Caki2 (cell line): ENCODE measurements around the gene ARHGEF28. TPM values are rescaled to one million over a fixed set of nuclear protein-coding genes. Genes with fewer than 3 reads are reported as not detected.

ENCODE experiments used
- DNase-seq: peaks from one replicate; pipeline ENCODE4 v3.0.0-alpha.2; 2015; ENCODE audit warnings: low read depth
- in situ Hi-C: cut with HindIII; loops from 2 replicates; pipeline ENCODE4 v1.10.0; 2016; ENCODE audit warnings: low sequenced_read_pairs, low pct_unique_long_range_greater_than_20kb, mixed read lengths
- total RNA-seq: library from RNA; depleted of rRNA; stranded (reverse); fragments of >200 nt; shearing (Covaris generic); gene quantifications from 2 replicates; pipeline ENCODE4 v1.2.3, GENCODE V29; 2014; ENCODE audit warnings: low replicate concordance

Gene ARHGEF28
- total RNA-seq, 1 experiment from 2014 or later: 11.2 TPM

GRCh38 chr5:73722231-73722630 is 96.2 kb downstream of the ARHGEF28 start:
- in situ Hi-C loops: no loop called here
- DNase-seq: no peak

- no peak for DNase-seq
- in situ Hi-C loops: no loop called here
Measured at GRCh38 chr5:73726071-73726470, 100.1 kb downstream of the ARHGEF28 start.

DNA sequence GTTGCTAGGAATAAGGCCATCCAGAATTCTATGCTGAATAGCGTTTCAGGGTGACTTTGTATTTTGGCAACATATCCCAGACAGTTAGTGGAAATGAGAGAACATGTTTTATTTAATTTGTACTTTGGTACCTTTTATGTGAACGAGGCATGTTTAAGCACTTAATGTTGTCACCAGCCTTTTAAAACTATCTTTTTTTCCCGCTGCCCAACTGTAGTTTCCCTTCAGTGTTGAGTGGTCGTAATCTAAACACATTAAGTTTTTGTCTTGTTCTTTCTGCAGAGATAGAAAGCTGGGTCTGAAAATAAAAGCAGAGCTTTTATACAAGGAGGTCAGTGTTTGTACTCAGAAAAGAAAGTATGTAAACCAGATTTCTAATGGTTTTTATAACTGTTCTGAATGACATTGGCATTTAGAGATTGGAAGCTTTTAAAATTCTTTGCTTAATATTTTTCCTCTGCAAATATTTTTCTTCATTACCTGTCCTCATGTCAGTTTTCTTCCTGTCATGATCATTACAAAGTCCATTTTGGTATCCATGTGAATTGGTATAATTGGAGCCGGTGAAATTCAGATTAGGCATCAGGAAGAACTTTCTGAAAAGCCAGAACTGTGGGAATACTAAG is 100.7 kb downstream of the ARHGEF28 start:
- in situ Hi-C loops: no loop called here

GRCh38 chr5:73727470-73727869 is 101.5 kb downstream of the ARHGEF28 start:
- no peak for DNase-seq

More for the DNA sequence above, 100.7 kb downstream of the ARHGEF28 start:
- DNase-seq: no peak

GRCh38 chr5:73728493-73729273 is 102.7 kb downstream of the ARHGEF28 start:
- in situ Hi-C loops: no loop called here
- DNase-seq: no peak

More at GRCh38 chr5:73727470-73727869, 101.5 kb downstream of the ARHGEF28 start:
- in situ Hi-C loops: no loop called here

- no peak for DNase-seq
- in situ Hi-C loops: no loop called here
Measured at GRCh38 chr5:73729329-73729728, 103.3 kb downstream of the ARHGEF28 start.

DNA sequence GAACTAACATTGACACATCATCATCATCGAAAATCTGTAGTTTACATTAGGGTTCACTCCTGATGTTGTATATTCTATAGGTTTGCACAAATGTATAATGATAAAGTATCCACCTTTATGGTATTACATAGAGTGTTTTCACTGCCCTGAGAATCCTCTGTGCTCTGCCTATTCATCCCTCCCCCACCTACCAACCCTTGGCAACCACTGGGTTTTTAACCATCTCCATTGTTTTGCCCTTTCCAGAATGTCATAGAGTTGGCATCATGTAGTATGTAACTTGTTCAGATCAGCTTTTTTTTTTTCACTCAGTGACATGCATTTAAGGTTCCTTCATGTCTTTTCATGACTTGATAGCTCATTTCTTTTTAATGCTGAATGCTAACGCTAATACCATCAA is 106.0 kb downstream of the ARHGEF28 start:
- in situ Hi-C loops: no loop called here
- DNase-seq: no peak

DNA sequence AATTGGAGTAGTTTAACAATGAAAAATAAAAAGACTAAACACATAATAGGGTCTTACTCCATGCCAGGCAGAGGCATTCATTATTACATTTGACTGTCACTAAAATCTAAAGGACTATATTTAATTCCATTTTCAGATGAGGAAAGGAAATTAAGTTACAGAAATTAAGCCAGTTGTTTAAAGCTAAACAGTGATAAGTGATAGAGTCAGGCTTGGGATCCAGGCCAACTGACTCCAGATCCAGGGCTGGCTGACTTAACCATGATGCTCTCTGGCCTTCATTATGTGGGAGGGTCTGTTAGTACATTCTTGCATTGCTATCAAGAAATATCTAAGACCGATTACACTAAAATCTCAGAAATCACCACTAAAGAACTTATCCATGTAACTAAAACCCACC is 107.2 kb downstream of the ARHGEF28 start:
- in situ Hi-C loops: no loop called here
- no peak for DNase-seq

GRCh38 chr5:73735032-73735734 is 109.2 kb downstream of the ARHGEF28 start:
- in situ Hi-C loops: no loop called here
- no peak for DNase-seq

DNA sequence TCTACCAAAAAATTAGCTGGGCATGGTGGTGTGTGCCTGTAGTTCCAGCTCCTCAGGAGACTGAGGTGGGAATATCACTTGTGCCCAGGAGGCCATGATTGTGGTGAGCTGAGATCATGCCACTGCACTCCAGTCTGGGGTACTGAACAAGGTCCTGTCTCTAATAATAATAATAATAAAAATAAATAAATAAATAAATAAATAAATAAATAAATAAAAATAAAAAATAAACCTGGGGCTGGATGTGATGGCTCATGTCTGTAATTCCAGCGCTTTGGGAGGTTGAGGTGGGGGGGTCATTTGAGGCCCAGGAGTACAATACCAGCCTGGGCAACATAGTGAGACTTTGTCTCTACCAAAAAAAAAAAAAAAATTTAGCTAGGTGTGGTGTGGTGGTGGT is 113.7 kb downstream of the ARHGEF28 start:
- in situ Hi-C loops: no loop called here
- DNase-seq: no peak

GRCh38 chr5:73740274-73740790 is 114.3 kb downstream of the ARHGEF28 start:
- DNase-seq: no peak
- in situ Hi-C loops: no loop called here

GRCh38 chr5:73743161-73743560 is 117.2 kb downstream of the ARHGEF28 start:
- in situ Hi-C loops: no loop called here
- DNase-seq: no peak

- in situ Hi-C loops: no loop called here
- DNase-seq: no peak
Measured at GRCh38 chr5:73745836-73746235, 119.8 kb downstream of the ARHGEF28 start.

DNA sequence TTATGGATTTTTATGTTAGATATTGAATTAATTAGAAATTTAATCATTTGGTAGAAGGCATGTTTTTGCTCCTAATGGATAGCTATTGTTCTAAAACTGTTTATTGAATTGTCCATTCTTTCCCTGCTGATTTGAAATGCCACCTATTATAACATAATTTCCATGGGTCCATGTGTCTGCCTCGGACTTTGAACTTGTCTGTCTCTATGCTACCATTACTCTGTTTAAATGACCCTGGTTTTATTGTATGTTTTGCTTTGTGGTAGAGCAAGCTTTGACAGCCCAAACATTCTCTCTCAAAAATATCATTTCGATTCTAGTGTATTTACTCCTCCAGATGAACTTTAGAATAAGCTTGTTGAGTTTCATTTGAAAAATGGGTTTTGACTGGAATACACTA is 120.6 kb downstream of the ARHGEF28 start:
- in situ Hi-C loops: no loop called here
- DNase-seq: no peak

DNA sequence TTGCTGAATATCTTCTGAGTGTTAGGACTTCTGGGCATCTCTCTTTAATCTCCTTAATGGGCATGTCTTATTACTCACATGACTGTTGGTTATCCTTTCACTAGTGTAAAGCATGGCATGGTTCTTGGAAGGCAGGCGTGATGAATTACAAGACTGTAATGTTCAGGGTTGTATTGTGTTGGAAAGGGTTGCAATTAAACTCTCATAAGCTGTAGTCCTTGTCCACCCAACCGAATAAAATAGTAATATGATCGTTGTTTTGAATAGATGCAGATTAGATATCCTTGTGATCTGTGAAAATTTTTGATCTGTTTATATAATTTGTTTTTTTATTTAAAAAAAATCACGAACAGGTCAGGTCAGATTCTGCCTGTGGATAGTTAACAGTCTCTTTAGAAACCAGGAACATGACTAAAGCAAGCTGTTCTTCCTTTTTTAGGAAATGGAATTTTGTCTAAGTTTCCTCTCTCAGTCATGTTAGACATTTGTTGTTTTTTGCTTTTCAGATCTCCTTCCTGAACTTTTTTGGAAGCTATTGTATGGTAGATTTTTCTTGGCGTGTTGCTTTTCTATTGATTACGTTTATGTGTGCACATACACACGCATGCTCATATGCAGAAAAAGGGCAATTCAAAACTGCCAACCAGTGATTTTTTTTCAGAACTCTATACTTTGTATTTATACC is 121.8 kb downstream of the ARHGEF28 start:
- no peak for DNase-seq
- in situ Hi-C loops: no loop called here

GRCh38 chr5:73748510-73749400 is 122.8 kb downstream of the ARHGEF28 start:
- DNase-seq: no peak
- in situ Hi-C loops: no loop called here

GRCh38 chr5:73749485-73750270 is 123.7 kb downstream of the ARHGEF28 start:
- in situ Hi-C loops: no loop called here
- no peak for DNase-seq
